OCI-LY7 (cell line): ENCODE results near the gene TBC1D8. TPM values are rescaled to one million over a fixed set of nuclear protein-coding genes. Genes with fewer than 3 reads are reported as not detected.

Experiments
- BruUV-seq: library from RNA; stranded (reverse); fragments of 400-500 nt; replicated peaks from 2 replicates; lab custom pipeline; 2021; lab: Mats Ljungman, UMichigan
- CTCF ChIA-PET: fragments of 300-600 bp; sonication (Branson Sonifier 250); formaldehyde crosslinking; loops from one replicate; lab custom pipeline; 2022; ENCODE audit warnings: antibody characterized with exemption; ENCODE audit not compliant: unreplicated experiment; lab: Charles Lee
- POLR2A ChIA-PET: fragments of 300-600 bp; sonication (Branson Sonifier 250); formaldehyde crosslinking; loops from one replicate; lab custom pipeline; 2022; ENCODE audit warnings: antibody characterized with exemption; lab: Charles Lee
- DNase-seq: peaks from one replicate; pipeline ENCODE4 v3.0.0-alpha.2; 2015; ENCODE audit warnings: low spot score
- H2AFZ ChIP-seq: fragments of 200-600 bp; sonication (generic), shearing (Covaris generic); 2 replicates; pipeline ENCODE4 v1.6.1; 2014; ENCODE audit warnings: mild to moderate bottlenecking, antibody characterized with exemption, low read length, moderate library complexity
- H3K27ac ChIP-seq: fragments of 200-600 bp; sonication (generic); 2 replicates; pipeline ENCODE4 v1.5.1; 2014; ENCODE audit warnings: mixed run types, low read depth, mild to moderate bottlenecking, moderate library complexity, low read length, inconsistent platforms; ENCODE audit not compliant: poor library complexity, severe bottlenecking
- H3K36me3 ChIP-seq: fragments of 200-600 bp; sonication (generic); 2 replicates; pipeline ENCODE4 v1.6.1; 2014; ENCODE audit warnings: mild to moderate bottlenecking, antibody characterized with exemption, low read length, moderate library complexity, mixed read lengths; ENCODE audit not compliant: insufficient read depth
- H3K4me1 ChIP-seq: fragments of 200-600 bp; sonication (generic); 2 replicates; pipeline ENCODE4 v1.5.1; 2014; ENCODE audit warnings: mild to moderate bottlenecking, low read length; ENCODE audit not compliant: insufficient read depth, poor library complexity, severe bottlenecking
- H3K4me2 ChIP-seq: fragments of 200-600 bp; sonication (generic); 2 replicates; pipeline ENCODE4 v1.6.1; 2014; ENCODE audit warnings: mild to moderate bottlenecking, low read length
- H3K4me3 ChIP-seq: fragments of 200-600 bp; sonication (generic); 2 replicates; pipeline ENCODE4 v1.5.1; 2014; ENCODE audit warnings: mild to moderate bottlenecking, low read depth, low read length; ENCODE audit not compliant: poor library complexity, severe bottlenecking
- H3K79me2 ChIP-seq: fragments of 200-600 bp; sonication (generic); 2 replicates; pipeline ENCODE4 v1.6.1; 2016; ENCODE audit warnings: low read depth, mild to moderate bottlenecking, low read length, moderate library complexity, mixed read lengths; ENCODE audit not compliant: insufficient read depth
- H3K9me2 ChIP-seq: fragments of 200-600 bp; sonication (generic); 2 replicates; pipeline ENCODE4 v1.6.1; 2016; ENCODE audit warnings: mild to moderate bottlenecking, low read length, mixed read lengths; ENCODE audit not compliant: insufficient read depth
- H3K9me3 ChIP-seq: fragments of 200-600 bp; sonication (generic); 2 replicates; pipeline ENCODE4 v1.6.1; 2014; ENCODE audit warnings: mild to moderate bottlenecking, mixed run types, low read length, mixed read lengths
- H4K20me1 ChIP-seq: fragments of 200-600 bp; sonication (generic); 2 replicates; pipeline ENCODE4 v1.6.1; 2014; ENCODE audit warnings: mild to moderate bottlenecking, antibody characterized with exemption, low read length, moderate library complexity, mixed read lengths; ENCODE audit not compliant: insufficient read depth
- CTCF ChIP-seq: fragments of 200-600 bp; sonication (generic); conservative IDR thresholded peaks from 2 replicates; pipeline ENCODE4 v1.5.1; 2014; ENCODE audit warnings: mild to moderate bottlenecking, antibody characterized with exemption, low read length, moderate library complexity, mixed read lengths
- EZH2phosphoT487 ChIP-seq: fragments of 200-600 bp; sonication (generic); IDR thresholded peaks from 2 replicates; pipeline ENCODE4 v1.6.1; 2018; ENCODE audit warnings: low read depth, borderline replicate concordance, mild to moderate bottlenecking, mixed run types, antibody characterized with exemption, low read length, moderate library complexity, mixed read lengths
- intact Hi-C: fragments of 100-400 bp; cut with micrococcal nuclease; formaldehyde crosslinking; loops from one replicate; pipeline ENCODE4 v1.10.0; 2022; ENCODE audit not compliant: unreplicated experiment
- total RNA-seq, 2 experiments: library from RNA; depleted of rRNA in 1 of 2; stranded (reverse); fragments of >200 nt in 1 of 2; shearing (Covaris generic) in 1 of 2; gene quantifications; 2 replicates each; pipeline ENCODE4 v1.2.3, GENCODE V29; 2014 to 2022

Gene TBC1D8
- total RNA-seq, 2 experiments from 2014 or later = 0.22 to 0.49 TPM

DNA sequence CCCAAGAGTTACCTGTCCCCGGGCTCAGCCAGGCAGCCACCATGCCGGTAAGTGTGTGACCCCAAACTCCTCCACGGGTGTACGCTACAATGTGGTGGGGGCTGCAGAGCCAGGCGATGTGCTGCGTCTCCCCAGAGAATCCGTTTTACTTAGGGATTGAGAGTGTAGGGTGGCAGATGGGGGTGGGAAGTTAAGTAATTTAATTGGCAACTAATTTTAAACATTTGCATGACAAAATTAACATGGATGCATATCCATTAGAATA lies 175.7 kb downstream of the TBC1D8 start:
- no peaks in the 10 kb centered on the region for H3K9me2 ChIP-seq
- no peak overlapping the region for H3K27ac ChIP-seq
- no peak overlapping the region for H2AFZ ChIP-seq
- intact Hi-C loops = no loop called here
- H3K79me2 ChIP-seq = no peaks in the 10 kb centered on the region
- DNase-seq = no peak
- H3K4me1 ChIP-seq = peaks cover 11% of the 10 kb centered on the region
- no peak overlapping the region for H3K4me2 ChIP-seq
- no peaks in the 10 kb centered on the region for H3K9me3 ChIP-seq
- no peaks in the 10 kb centered on the region for H4K20me1 ChIP-seq
- ChIA-PET POLR2A (no interaction called here), CTCF (no interaction called here)
- TF ChIP-seq EZH2phosphoT487 = no peak
- no peak overlapping the region for H3K4me3 ChIP-seq
- no TSS peak for BruUV-seq
- no peaks in the 10 kb centered on the region for H3K36me3 ChIP-seq

DNA sequence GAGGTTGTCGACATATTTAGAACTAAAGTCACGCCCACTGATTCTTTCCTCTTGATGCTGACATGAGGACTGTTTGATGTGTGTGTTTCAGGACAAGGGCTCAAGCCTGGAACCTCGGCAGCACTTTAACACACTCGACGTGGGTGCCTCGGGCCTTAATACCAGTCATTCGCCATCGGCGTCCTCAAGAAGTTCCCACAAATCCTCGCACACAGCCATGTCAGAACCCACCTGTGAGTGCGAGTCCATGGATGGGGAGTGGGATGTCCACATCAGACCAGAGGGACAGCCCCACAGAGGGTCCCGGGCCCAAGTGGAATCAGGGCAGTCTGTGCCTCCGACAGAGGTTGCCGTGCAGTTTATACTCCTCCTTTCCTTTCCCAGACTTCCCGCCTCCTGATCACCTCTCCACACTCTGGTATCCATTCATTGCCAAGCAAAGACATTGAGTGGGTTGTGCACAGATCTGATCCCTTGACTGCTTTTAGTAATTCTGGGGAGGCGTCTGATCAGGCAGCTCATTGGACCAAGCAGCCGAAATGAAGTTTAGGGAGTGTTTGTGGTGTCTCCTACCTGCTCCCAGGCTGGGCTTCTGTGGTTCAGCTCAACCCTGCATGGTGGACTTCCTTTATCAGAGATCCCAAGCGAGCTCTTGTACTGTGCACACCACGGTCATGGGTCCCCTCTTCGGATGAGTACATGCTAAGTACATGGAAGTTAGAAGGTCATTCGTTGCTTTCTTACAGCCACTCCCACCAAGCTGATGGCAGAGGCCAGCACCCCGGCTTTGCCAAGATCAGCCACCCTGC lies 176.3 kb downstream of the TBC1D8 start:
- Histone ChIP-seq H3K9me2 (no peaks in the 10 kb centered on the region), H3K9me3 (no peaks in the 10 kb centered on the region), H2AFZ (no peak overlapping the region), H3K27ac (no peak overlapping the region), H4K20me1 (no peaks in the 10 kb centered on the region), H3K36me3 (no peaks in the 10 kb centered on the region), H3K4me1 (peaks cover 11% of the 10 kb centered on the region), H3K4me2 (no peak overlapping the region), H3K79me2 (no peaks in the 10 kb centered on the region), H3K4me3 (no peak overlapping the region)
- TF ChIP-seq EZH2phosphoT487 = no peak
- no peak for TF ChIP-seq CTCF
- CTCF ChIA-PET = no interaction called here
- POLR2A ChIA-PET = no interaction called here
- no TSS peak for BruUV-seq
- no peak for DNase-seq
- intact Hi-C loops = no loop called here

- intact Hi-C loops = no loop called here
- Histone ChIP-seq H3K36me3 (no peaks in the 10 kb centered on the region), H3K9me2 (no peaks in the 10 kb centered on the region), H4K20me1 (no peaks in the 10 kb centered on the region), H3K4me3 (no peak overlapping the region), H3K79me2 (no peaks in the 10 kb centered on the region), H3K4me2 (no peak overlapping the region), H2AFZ (no peak overlapping the region), H3K4me1 (peaks cover 11% of the 10 kb centered on the region), H3K9me3 (no peaks in the 10 kb centered on the region), H3K27ac (no peak overlapping the region)
- no TSS peak for BruUV-seq
- POLR2A ChIA-PET = no interaction called here
- TF ChIP-seq CTCF = no peak
- no peak for TF ChIP-seq EZH2phosphoT487
- CTCF ChIA-PET = no interaction called here
- DNase-seq = no peak
These were observed 178.7 kb downstream of the TBC1D8 start for GRCh38 chr2:100972452-100972851.
